AG04450 (cell line): ENCODE data around the gene MSRB2. TPM values are rescaled to one million over a fixed set of nuclear protein-coding genes. Genes with fewer than 3 reads are reported as not detected.

Experiments
- CTCF ChIA-PET: fragments of 300-600, 350-600 bp; formaldehyde crosslinking; extraction: SDS; loops from one replicate; lab custom pipeline; 2022; ENCODE audit warnings: antibody characterized with exemption, inconsistent platforms; lab: Charles Lee
- POLR2A ChIA-PET: fragments of 350-600 bp; formaldehyde crosslinking; extraction: SDS; loops from one replicate; lab custom pipeline; 2021; ENCODE audit warnings: antibody characterized with exemption, inconsistent platforms; lab: Yijun Ruan, JAX
- DNase-seq: peaks from one replicate; pipeline ENCODE4 v3.0.0-alpha.2; 2011; ENCODE audit warnings: low read depth, low spot score
- H3K27ac ChIP-seq: one replicate; pipeline ENCODE4 v1.5.1; 2012; ENCODE audit warnings: low read depth, low read length, control low read depth
- H3K27me3 ChIP-seq: one replicate; pipeline ENCODE4 v1.6.0; 2012; ENCODE audit warnings: low read length; ENCODE audit not compliant: control insufficient read depth, insufficient read depth
- H3K4me3 ChIP-seq: 2 replicates; pipeline ENCODE4 v1.5.1; 2011; ENCODE audit warnings: mild to moderate bottlenecking, low read depth, low read length, control low read depth
- H3K9me3 ChIP-seq: 2 replicates; pipeline ENCODE4 v1.5.1; 2012; ENCODE audit warnings: low read length; ENCODE audit not compliant: control insufficient read depth, insufficient read depth
- CTCF ChIP-seq: IDR thresholded peaks from 2 replicates; pipeline ENCODE4 v1.5.1; 2011; ENCODE audit warnings: low read depth, low read length, control low read depth, inconsistent platforms
- polyA plus RNA-seq: library from polyadenylated mRNA; depleted of rRNA; stranded (reverse); fragments of >200 nt; gene quantifications from 2 replicates; pipeline ENCODE4 v1.2.3, GENCODE V29; 2011

Gene MSRB2
- polyA plus RNA-seq, 1 experiment, result 63.0 TPM

- Histone ChIP-seq H3K27ac (peak overlapping the region; percentile 42), H3K4me3 (peak overlapping the region; percentile 72), H3K9me3 (no peaks in the 10 kb centered on the region), H3K27me3 (peaks cover 3% of the 10 kb centered on the region)
- ChIA-PET POLR2A (interaction anchor here (0.6 to 0.8 kb wide), 2 partner anchors 214 to 1697 kb away, joined by 3 read pairs; no protein-coding TSS in a partner anchor), CTCF (interaction anchor here (0.6 to 1.2 kb wide), 3 partner anchors 109 to 898 kb away, joined by 3 read pairs; no protein-coding TSS in a partner anchor)
- no peak for DNase-seq
- no peak for TF ChIP-seq CTCF
Observed at GRCh38 chr10:23095966-23096801, 805 bp downstream of the MSRB2 start.

GRCh38 chr10:23096802-23097549 lies 1.6 kb downstream of the MSRB2 start:
- ChIA-PET POLR2A (interaction anchor here (0.6 to 0.8 kb wide), 2 partner anchors 214 to 1698 kb away, joined by 3 read pairs; no protein-coding TSS in a partner anchor), CTCF (interaction anchor here (0.6 to 1.2 kb wide), 4 partner anchors 108 to 898 kb away, joined by 3 read pairs; no protein-coding TSS in a partner anchor)
- DNase-seq, result peak; percentile 39

GRCh38 chr10:23099079-23099478 lies 3.7 kb downstream of the MSRB2 start:
- POLR2A ChIA-PET, result no interaction called here
- TF ChIP-seq CTCF, result no peak

More at GRCh38 chr10:23096802-23097549, 1.6 kb downstream of the MSRB2 start:
- no peak for TF ChIP-seq CTCF
- Histone ChIP-seq H3K9me3 (no peaks in the 10 kb centered on the region), H3K4me3 (peak overlapping the region; percentile 72), H3K27me3 (no peaks in the 10 kb centered on the region), H3K27ac (no peak overlapping the region)

GRCh38 chr10:23099816-23100215 lies 4.4 kb downstream of the MSRB2 start:
- H3K27ac ChIP-seq, result no peak overlapping the region
- H3K9me3 ChIP-seq, result no peaks in the 10 kb centered on the region
- TF ChIP-seq CTCF, result no peak
- ChIA-PET POLR2A (no interaction called here), CTCF (no interaction called here)
- no peak overlapping the region for H3K4me3 ChIP-seq
- no peak for DNase-seq
- no peaks in the 10 kb centered on the region for H3K27me3 ChIP-seq

More at GRCh38 chr10:23099079-23099478, 3.7 kb downstream of the MSRB2 start:
- no peaks in the 10 kb centered on the region for H3K9me3 ChIP-seq
- H3K27me3 ChIP-seq, result no peaks in the 10 kb centered on the region
- CTCF ChIA-PET, result interaction anchor here (0.5 kb wide), 1 partner anchor 110 kb away, joined by 4 read pairs; no protein-coding TSS in a partner anchor
- H3K4me3 ChIP-seq, result no peak overlapping the region
- no peak for DNase-seq
- H3K27ac ChIP-seq, result no peak overlapping the region
